PC-9 (cell line): ENCODE data around the gene RTP4.

ENCODE experiments used
- EZH2 ChIP-seq: fragments of 200-600 bp; sonication (generic); IDR thresholded peaks from 2 replicates; pipeline ENCODE4 v1.8.0; 2017; ENCODE audit warnings: antibody characterized with exemption, low read depth
- TF ChIP-seq, protein P1 (sequence below): fragments of 200-600 bp; sonication (generic); conservative IDR thresholded peaks from 2 replicates; pipeline ENCODE4 v1.6.1; 2017; ENCODE audit warnings: mixed run types, antibody characterized with exemption, mild to moderate bottlenecking, moderate library complexity

DNA sequence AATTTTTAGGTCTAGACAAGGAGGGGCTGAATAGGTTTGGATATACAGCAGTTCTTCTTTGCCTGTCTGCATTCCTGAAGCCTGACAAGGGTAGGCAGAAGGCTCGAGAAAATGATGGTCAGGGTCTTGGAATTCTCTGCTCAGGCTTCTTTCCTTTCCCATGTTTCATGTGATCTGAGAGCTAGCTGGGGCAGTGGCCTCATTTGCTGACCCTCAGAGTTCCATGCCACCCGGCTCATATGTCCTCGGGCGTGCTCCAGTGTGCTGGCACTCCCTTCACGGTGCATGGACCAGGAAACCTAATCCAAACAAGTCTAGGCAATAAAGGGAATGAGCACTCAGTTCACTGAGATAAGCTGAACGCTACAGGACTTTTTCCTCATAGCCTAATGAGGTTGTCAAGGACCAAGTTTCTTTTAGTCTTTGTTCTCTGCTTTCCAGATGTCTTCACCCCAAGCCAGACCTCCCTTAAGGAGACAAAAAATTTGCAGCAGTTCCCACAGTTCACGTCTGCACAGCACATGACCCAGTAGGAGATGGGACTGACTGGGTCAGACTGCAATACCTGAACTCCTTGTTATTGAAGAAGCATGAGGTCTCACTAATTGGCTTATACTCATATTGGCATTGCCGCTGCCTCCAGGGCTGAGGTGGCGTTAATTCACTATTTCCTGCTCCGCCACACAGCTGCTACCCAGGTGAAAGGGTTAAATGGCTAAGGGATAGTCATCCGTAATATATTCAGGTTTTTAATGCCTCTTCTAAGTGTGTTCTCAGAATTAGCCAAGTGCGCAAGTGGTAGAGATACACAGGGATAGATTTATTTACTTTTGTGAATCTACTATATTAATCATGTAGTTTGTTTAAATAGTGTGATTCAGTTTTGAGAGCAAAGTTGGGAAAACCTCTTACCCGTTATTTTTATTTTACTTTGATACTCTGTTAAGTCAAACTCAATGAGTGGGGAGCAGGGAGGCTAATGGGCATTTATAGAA is 15.3 kb upstream of the RTP4 start:
- TF ChIP-seq, protein P1, sequence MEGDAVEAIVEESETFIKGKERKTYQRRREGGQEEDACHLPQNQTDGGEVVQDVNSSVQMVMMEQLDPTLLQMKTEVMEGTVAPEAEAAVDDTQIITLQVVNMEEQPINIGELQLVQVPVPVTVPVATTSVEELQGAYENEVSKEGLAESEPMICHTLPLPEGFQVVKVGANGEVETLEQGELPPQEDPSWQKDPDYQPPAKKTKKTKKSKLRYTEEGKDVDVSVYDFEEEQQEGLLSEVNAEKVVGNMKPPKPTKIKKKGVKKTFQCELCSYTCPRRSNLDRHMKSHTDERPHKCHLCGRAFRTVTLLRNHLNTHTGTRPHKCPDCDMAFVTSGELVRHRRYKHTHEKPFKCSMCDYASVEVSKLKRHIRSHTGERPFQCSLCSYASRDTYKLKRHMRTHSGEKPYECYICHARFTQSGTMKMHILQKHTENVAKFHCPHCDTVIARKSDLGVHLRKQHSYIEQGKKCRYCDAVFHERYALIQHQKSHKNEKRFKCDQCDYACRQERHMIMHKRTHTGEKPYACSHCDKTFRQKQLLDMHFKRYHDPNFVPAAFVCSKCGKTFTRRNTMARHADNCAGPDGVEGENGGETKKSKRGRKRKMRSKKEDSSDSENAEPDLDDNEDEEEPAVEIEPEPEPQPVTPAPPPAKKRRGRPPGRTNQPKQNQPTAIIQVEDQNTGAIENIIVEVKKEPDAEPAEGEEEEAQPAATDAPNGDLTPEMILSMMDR, result no peak
- TF ChIP-seq EZH2, result no peak
